Islet of Langerhans (tissue), 1 donor: Measurements from ENCODE around the gene CD164L2.

Source experiments
- FAIRE-seq: peaks from one replicate; lab custom pipeline; 2011; peaks lifted over from hg19 to GRCh38; lab: Jason Lieb, UNC

The CD164L2 gene

DNA sequence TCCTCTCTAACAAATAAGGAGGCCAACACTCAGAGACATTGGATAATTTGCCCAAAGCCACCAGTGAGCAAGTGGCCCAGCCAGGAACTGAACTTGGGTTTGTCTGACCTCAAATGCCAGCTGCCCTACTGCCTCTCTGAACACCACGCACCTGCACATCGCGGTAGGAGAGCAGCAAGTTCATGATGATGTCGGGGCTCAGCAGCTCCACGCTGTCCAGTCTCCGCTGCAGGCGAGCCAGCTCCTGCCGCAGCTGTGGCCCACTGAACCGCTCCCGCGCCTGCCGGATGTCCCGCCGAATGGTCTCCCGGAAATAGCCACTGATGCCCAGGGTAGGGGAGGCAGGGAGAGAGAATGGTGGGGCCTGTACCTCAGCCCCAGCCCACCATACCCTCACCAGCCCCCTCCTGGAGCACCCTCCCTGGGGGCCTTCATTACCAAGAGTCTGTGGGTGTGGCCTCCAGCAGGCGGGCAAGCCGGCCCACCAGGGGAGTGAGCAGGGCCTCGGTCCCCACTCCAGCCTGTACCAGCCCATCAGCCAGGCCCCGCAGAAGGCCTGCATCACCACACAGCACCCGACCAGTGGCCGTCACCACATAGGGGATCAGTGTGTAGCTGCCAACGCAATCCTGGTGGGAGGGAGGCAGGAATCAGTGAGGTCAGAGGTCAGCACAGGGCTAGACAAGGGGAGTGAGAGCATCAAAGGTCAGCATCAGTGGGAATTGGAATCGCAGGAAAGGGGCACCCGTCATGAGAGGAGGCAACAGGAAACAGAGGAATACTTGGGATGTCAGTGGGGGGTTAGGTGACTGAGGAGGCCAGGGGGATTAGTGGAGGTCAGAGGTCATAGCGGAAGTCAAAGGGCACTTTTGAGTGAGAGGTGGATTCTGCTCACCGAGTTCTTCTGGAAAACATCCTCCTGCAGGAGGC is 19.1 kb downstream of the CD164L2 start:
- no peak for FAIRE-seq

DNA sequence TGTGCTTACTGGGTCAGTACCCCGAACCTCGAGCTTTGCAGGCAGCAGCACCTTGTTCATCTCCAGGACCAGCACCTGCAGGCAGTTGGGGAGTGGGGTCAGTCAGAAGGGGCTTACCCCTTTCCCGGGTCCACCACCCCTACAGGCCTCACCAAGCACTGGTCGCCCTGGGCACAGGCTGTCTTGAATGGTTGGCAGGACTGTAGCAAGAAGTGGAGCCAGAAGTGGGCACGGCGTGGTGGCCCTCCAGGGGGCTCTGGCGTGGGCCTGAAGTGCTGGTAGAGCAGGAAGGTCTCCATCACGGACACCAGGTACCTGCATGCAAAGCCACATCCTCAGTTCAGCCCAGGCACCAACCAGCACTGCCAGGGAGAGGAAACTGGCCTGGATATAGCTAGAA is 21.6 kb downstream of the CD164L2 start:
- FAIRE-seq = no peak

DNA sequence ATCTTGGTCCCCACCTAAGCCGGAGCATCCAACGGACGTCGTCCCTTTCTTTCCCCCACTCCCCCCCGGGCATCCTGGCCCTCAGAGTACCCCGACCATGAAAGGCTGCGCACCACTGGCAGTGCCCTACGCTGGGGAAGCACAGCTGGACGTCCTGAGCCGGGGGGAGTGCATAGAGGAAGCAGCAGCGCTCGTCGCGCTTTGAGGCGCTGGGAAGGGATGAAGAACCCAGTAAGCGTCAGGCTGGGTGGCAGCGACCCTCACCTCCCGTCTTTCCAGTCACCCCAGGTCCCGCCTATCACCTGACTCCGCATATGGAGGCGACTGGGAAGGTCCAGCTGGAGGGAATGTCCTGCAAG is 22.1 kb downstream of the CD164L2 start:
- no peak for FAIRE-seq

GRCh38 chr1:27360159-27361043 is 22.7 kb downstream of the CD164L2 start:
- FAIRE-seq = no peak

DNA sequence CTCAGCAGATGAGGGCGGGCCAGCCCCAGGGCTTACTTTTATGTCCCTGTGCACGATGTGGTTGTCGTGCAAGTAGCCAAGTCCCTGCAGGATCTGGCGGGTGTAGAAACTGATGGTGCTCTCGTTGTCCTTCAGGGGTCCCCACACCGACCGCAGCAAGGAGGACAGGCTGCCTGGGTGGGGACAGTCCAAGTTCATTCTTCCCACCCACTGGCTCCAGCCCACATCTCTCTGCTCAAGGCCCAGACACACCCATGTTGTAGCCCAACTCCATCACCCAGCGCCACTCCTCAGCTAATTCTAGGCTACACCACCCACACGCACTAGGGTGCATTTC is 23.3 kb downstream of the CD164L2 start:
- FAIRE-seq = no peak

GRCh38 chr1:27358928-27359313 is 24.2 kb downstream of the CD164L2 start:
- no peak for FAIRE-seq

GRCh38 chr1:27358038-27358927 is 24.9 kb downstream of the CD164L2 start:
- no peak for FAIRE-seq

DNA sequence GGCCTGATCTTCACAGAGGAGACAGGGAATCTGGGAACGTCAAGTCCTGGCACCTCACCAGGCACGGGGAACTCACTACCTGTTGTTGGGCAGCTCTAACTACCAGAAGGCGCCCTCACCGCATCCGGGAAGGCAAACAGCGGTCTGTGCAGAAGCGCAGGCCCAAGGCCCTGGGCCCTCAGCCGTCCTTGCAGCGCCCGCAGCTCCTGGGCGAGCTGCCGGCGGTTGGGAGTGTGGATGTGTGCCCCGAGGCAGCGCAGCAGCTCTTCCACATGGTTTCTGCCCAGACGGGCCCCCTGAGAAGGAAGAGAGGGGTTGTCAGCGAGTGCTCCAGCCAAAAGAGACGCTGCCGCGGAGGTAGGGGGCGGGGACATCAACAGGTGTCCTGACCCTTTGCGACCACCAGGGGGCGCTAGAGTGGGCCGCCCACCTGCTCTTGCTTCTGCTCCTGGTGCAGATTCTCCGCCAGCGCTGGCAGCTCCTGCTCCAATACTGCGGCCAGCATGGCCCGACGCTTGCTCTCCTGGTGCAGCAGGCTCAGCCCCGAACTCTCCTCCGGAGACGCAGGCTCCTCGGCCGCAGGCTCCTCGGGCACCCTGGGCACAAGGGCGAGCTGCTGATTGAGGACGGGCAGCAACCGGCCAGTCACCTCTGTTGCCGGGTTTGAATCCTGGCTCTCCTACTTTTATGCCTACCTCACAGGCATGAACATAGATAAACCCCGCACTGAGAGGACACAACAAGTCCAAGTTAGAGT is 25.7 kb downstream of the CD164L2 start:
- FAIRE-seq = no peak

GRCh38 chr1:27356619-27357280 is 26.4 kb downstream of the CD164L2 start:
- FAIRE-seq = no peak

DNA sequence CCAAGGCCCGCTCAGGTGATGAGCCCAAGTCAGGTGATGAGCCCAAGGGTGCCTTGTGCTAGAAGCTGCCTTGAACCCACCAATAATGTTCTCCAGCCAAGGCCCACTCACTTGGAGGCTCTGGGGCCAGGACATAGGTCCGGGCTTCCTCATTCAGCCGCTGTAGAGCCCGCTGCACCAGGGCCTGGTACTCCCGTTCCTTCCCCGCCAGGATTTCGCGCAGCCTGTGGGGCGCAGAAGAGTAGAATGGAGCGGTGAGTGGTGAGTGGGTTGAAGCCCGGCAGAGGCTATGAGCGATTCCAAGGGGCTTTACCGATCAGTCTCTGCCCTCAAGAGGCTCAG is 26.9 kb downstream of the CD164L2 start:
- no peak for FAIRE-seq

- no peak for FAIRE-seq
These were observed 27.4 kb downstream of the CD164L2 start for GRCh38 chr1:27355683-27356082.

DNA sequence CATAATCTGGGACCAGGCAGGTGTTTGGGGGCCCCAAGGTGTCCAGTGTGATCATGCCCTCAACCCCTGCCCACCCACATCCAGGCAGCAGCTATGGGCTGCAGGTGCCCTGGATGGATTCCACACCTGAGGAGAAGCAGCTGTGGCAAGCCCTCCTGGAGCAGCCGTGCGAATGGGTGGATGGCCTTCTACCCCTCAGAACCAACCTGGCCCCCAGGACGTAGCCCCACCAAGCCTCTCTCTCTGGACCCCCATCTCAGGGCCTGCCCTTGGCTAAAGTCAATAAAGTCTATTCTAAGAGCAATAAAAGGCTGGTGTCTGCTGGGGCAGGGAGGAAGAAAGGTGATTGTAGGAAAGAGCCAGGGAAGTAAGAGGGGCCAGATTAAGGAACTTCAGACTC is 29.5 kb downstream of the CD164L2 start:
- no peak for FAIRE-seq

DNA sequence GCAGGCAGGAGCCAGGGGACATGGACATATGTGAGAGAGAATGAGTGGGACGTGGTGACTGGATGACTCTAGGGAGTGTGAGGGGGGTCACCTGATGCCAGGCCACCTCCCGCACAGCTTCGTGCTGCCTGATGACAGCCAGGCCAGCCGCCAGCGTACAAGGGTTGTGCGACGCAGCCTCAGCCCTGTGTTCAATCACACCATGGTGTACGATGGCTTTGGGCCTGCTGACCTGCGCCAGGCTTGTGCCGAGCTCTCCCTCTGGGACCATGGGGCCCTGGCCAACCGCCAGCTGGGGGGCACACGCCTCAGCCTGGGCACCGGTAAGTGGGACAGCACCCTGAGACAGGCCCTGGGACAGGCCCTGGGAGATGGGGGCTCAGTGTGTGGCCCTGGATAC is 30.0 kb downstream of the CD164L2 start:
- no peak for FAIRE-seq

GRCh38 chr1:27351541-27352107 is 31.5 kb downstream of the CD164L2 start:
- FAIRE-seq = no peak

GRCh38 chr1:27350663-27351540 is 32.2 kb downstream of the CD164L2 start:
- no peak for FAIRE-seq

DNA sequence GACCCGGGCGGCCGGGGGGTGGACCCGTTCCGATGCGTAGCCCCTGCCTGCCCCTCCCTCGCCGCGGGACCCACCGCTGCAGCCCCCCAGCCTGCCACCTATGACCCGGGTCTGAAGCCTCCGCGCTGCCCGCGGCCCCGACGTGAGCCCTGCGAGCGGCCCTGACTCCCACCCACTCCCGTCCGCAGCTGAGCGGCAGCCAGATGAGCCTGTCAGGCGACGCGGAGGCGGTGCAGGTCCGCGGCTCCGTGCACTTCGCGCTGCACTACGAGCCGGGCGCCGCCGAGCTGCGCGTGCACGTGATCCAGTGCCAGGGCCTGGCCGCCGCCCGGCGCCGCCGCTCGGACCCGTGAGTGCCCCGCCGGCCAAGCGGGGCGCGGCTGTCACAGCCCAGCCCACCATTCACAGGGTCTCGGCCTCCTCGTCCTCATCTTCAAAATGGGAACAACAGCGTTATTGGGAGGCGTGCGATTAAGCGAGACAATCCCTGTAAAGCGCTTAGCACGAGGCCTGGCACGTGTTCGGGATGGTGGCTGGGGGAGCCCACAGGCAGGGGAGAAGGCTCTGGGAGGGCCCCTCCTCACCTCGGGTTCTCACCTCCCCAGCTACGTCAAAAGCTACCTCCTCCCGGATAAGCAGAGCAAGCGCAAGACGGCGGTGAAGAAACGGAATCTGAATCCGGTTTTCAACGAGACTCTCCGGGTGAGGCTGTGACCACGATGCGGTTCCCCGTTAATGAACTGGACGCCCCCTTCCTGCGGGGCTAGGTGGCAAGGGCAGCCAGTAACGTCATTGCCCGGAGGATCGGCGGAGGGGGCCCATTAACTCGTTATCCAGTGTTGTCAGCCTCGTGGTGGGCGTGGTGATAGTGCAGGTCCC is 33.1 kb downstream of the CD164L2 start:
- FAIRE-seq = no peak

GRCh38 chr1:27348861-27349783 is 34.0 kb downstream of the CD164L2 start:
- no peak for FAIRE-seq
